Measurements from ENCODE around the gene PYCARD. TPM values are rescaled to one million over a fixed set of nuclear protein-coding genes. Genes with fewer than 3 reads are reported as not detected.
A peak's percentile ranks its signal among the peaks of the same experiment; 100 is the strongest.

PYCARD gene
- total and polyA plus RNA-seq, 9 of the 15 experiments (the other 6 are each of a cell fraction or from before 2014, with no cell fraction given), result 1.3 to 28.4 (median 6.0) TPM

DNA sequence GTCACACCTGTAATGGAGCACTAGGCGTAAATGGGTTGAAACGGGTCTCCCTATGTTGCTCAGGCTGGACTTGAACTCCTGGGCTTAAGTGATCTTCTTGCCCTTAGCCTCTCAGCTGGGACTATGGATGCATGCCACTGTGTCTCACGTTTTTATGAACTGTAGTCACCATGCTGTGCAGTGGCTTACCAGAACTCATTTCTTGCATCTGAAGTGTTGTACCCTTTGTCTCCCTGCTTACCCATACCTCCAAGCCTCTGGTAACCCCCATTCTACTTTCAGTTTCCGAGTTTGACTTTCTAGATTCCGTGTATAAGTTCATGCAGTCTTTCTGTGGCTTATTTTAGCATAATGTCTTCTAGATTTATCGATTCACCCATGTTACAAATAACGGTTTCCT lies 7.7 kb downstream of the PYCARD start (continued):
- TF ChIP-seq POLR2AphosphoS5 (IDR thresholded peaks at IDR 0.05; ENCODE audit: control insufficient read depth, insufficient read depth, low read depth, low read length), result 0 out of 2 replicates have a peak, but pooled peaks have one; percentile 13
- no peak for TF ChIP-seq HNRNPK (IDR thresholded peaks at IDR 0.05; ENCODE audit: low read depth, low read length, poor library complexity, severe bottlenecking)
- no peak for TF ChIP-seq MLLT1 (IDR thresholded peaks at IDR 0.05)
- no peak for TF ChIP-seq RBM39 (optimal IDR thresholded peaks at IDR 0.05; ENCODE audit: low read depth, low read length)
- TF ChIP-seq GTF2F1 (IDR thresholded peaks at IDR 0.05; ENCODE audit: low read depth, low read length), result no peak
- TF ChIP-seq ELF4 (CRISPR knock-in tag; IDR thresholded peaks at IDR 0.05), result no peak
- TF ChIP-seq ASH1L (IDR thresholded peaks at IDR 0.05; ENCODE audit: borderline replicate concordance, low read depth, partially characterized antibody), result no peak
- no peak for TF ChIP-seq CBFA2T3 (IDR thresholded peaks at IDR 0.05)
- no peak for TF ChIP-seq ETV1 (tag; conservative IDR thresholded peaks at IDR 0.05; ENCODE audit: low read depth)
- no peak for TF ChIP-seq MTA2 (IDR thresholded peaks at IDR 0.05; ENCODE audit: low read depth)
- TF ChIP-seq MYBL2 (IDR thresholded peaks at IDR 0.05; ENCODE audit: low read depth), result no peak
- TF ChIP-seq MYBL2 (CRISPR knock-in tag; IDR thresholded peaks at IDR 0.05; ENCODE audit: borderline replicate concordance), result no peak
- no peak for TF ChIP-seq MNT (conservative IDR thresholded peaks at IDR 0.05)
- peak; percentile 63 for TF ChIP-seq POLR2B (IDR thresholded peaks at IDR 0.05; ENCODE audit: low read depth, partially characterized antibody)
- TF ChIP-seq ELK3 (CRISPR knock-in tag; IDR thresholded peaks at IDR 0.05), result no peak
- TF ChIP-seq POLR3A (IDR thresholded peaks at IDR 0.05; ENCODE audit: borderline replicate concordance, extremely low read depth, insufficient read depth, insufficient read length), result no peak
- TF ChIP-seq DDX20 (tag; IDR thresholded peaks at IDR 0.05; ENCODE audit: low read depth), result no peak
- no peak for TF ChIP-seq RFX1 (IDR thresholded peaks at IDR 0.05)
- peak; percentile 75; the same call in 1 of the 2 replicates for TF ChIP-seq POLR2AphosphoS2 (IDR thresholded peaks at IDR 0.05; ENCODE audit: low read length)
- TF ChIP-seq THRB (CRISPR knock-in tag; conservative IDR thresholded peaks at IDR 0.05), result peak; percentile 2; the same call in 1 of the 2 replicates
- TF ChIP-seq SIX5 (IDR thresholded peaks at IDR 0.05; ENCODE audit: borderline replicate concordance in 1 of 2, insufficient read depth in 1 of 2, low read depth in 1 of 2, low read length in 2 of 2), result no peak
- TF ChIP-seq ILF3 (IDR thresholded peaks at IDR 0.05; ENCODE audit: borderline replicate concordance), result no peak
- no peak for TF ChIP-seq ZNF212 (CRISPR knock-in tag; IDR thresholded peaks at IDR 0.05)

Measured in K562 (cell line).